Prostate gland (tissue), 2 donors: ENCODE data around the gene GNA14.

Source experiments
- CTCF ChIP-seq, 4 experiments: fragments of 200-600 bp in 2 of 4; fragments of 450-650 bp in 2 of 4; sonication (generic) in 2 of 4; IDR thresholded peaks; 1 replicate in 3 of 4; 2 replicates in 1 of 4; pipeline ENCODE4 v1.5.1; 2016 to 2019; ENCODE audit warnings: antibody characterized with exemption in 4 of 4, mild to moderate bottlenecking in 2 of 4, moderate library complexity in 2 of 4
- POLR2A ChIP-seq: fragments of 450-650 bp; IDR thresholded peaks from one replicate; pipeline ENCODE4 v1.6.1; 2016; ENCODE audit warnings: antibody characterized with exemption, mild to moderate bottlenecking
- POLR2AphosphoS5 ChIP-seq: sonication (generic); formaldehyde crosslinking; IDR thresholded peaks from one replicate; pipeline ENCODE4 v1.6.1; 2017; ENCODE audit warnings: antibody characterized with exemption

- no peak for TF ChIP-seq CTCF (IDR thresholded peaks at IDR 0.05)
- no peak for TF ChIP-seq POLR2A
- TF ChIP-seq POLR2AphosphoS5 = no peak
These were observed 248.2 kb downstream of the GNA14 start for GRCh38 chr9:77399964-77400363.
